GM19467 (cell line): Measurements from ENCODE around the gene EBP.
"Not testable (repeated sequence)": the region's sequence is repeated elsewhere in the genome, so short reads cannot be mapped to it uniquely, and the experiment has no call there.

Experiments
- ATAC-seq: cut with Tn5 transposase; IDR thresholded peaks from one replicate; pipeline ENCODE4 v1.9.1; 2021; ENCODE audit warnings: mild to moderate bottlenecking, moderate library complexity; ENCODE audit not compliant: unreplicated experiment

EBP gene

DNA sequence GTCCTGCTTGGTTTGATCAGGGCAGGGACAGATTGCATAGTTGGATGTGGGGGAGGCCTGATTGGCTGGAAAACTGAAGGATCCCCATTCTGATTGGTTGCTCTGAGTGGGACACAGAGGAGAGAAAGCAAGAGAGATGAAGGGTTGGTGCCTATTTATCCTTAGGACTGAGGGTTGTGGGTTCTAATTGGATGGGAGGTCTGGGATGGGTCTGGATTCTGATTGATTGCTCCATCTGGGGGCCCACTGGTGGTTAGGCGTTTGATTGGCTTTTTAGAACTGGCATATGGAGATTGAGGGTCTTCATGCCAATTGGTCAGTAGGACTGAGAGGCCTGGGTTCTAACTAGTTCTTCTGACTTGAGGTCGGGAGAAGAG lies 644 bp upstream of the EBP start:
- no peak for ATAC-seq

DNA sequence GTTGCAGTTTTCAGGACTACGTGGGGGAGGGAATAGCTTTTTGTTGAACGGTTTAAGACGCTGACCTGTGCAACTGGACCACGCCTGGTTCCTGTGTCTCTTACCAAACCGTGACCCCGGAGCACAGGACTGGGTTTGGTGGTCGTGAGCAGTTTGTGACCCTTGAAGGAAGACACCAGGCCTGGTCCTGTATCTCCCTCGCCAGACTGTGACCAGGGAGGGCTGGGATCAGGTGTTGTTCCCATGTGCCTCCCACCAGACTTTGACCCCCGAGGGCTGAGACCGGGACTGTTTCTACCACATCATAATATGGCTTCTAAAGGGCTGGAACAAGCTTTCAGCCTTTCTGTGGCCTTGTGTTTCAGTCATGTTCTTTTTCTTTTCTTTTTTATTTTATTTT lies 683 bp downstream of the EBP start:
- no peak for ATAC-seq

DNA sequence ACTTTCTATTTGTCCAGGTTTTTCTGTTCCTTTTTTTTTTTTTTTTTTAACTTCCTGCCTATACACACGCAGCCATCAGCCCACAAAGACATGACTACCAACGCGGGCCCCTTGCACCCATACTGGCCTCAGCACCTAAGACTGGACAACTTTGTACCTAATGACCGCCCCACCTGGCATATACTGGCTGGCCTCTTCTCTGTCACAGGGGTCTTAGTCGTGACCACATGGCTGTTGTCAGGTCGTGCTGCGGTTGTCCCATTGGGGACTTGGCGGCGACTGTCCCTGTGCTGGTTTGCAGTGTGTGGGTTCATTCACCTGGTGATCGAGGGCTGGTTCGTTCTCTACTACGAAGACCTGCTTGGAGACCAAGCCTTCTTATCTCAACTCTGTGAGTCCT lies 2.1 kb downstream of the EBP start:
- no peak for ATAC-seq

- ATAC-seq, result not testable (repeated sequence)
These were observed 4.2 kb downstream of the EBP start for GRCh38 chrX:48525853-48526252.

DNA sequence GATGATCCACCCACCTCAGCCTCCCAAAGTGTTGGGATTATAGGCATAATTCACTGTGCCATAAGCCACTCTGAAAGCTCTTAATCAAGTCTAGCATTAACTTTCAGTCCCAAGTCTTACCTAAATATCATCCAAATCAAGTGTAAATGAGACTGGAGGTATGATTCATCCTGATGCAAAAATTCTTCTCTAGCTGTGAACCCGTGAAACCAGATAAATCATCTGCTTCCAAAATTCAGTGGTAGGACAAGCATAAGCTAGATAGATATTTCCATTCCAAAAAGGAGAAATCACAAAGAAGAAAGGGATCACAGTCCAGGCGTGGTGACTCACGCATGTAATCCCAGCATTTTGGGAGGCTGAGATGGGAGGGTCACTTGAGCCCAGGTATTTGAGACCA lies 9.1 kb downstream of the EBP start:
- ATAC-seq, result no peak

DNA sequence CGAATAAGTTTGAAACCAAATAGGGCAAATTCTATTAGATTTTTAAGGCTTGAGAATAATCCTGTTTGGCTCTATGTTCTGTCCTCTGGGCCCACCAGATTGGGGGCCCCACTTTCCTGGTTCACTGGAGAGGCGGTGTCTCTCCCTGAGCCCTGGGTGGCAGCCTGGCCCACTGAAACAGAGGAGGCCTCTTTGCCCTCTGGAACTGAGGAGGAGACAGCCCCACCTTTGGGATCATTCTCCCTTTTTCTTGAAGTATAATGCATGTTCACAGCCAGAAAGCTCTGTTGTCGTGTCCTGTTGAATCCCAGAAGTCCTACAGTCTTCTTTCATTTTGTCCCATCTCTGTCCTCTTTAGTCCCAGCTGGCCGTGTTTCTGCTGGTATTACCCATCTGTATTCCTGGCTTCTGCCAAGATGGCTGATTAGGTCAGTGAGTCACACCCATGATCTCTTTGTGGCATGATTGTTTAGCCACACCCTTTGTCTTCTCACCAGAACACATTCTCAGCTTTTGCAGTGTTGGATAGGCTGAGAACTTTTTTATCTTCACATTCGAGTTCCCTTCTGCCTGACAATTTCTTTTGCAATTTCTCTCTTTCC lies 9.9 kb downstream of the EBP start:
- no peak for ATAC-seq

GRCh38 chrX:48532161-48532560 lies 10.6 kb downstream of the EBP start:
- ATAC-seq, result no peak

DNA sequence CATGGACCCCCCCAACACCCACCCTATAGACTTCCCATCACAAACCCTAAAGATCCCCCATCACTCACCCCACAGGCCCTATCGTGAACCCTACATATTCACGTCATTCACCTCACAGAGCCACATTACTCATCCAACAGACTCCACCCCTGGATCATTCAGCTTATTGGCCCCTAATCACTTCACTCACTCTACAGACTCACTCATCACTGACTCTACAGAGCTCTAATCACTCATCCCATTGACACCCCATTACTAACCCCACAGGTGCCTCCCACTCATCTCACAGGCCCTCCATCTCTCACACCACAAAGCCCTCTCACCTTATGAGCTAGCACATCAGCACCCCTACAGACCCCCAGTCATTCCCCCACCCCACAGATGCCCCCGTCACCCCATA lies 11.6 kb downstream of the EBP start:
- no peak for ATAC-seq

DNA sequence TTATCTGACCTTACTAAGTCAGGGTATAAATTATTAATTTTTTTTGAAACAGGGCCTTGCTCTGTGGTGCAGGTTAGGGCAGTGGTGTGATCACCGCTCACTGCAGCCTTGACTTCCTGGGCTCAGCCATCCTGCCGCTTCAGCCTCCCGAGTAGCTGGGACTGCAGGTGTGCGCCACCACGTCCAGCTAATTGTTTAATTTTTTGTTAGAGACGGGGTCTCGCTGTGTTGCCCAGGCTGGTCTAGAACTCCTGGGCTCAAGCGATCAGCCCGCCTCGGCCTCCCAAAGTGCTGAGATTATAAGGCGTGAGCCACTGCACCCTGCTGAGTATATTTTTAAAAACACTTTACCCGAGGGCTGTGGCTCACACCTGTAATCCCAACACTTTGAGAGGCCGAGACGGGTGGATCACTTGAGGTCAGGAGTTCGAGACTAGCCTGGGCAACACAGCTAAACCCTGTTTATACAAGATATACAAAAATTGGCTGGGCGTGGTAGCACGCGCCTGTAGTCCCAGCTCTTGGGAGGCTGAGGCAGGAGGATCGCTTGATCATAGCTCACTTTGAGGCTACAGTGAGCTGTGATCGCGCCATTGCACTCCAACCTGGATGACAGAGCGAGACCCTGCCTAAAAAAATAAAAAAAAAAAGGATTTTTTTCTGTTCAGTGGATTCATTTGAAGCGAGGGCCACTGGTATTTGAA lies 17.2 kb downstream of the EBP start:
- no peak for ATAC-seq

- ATAC-seq, result peak; percentile 71
These were observed 17.9 kb downstream of the EBP start, which contains the start of gene TBC1D25 for GRCh38 chrX:48539345-48540027. TSS of gene TBC1D25 (plus strand) at chrX:48539714. CDS start at chrX:48539798, 84 bp downstream.

DNA sequence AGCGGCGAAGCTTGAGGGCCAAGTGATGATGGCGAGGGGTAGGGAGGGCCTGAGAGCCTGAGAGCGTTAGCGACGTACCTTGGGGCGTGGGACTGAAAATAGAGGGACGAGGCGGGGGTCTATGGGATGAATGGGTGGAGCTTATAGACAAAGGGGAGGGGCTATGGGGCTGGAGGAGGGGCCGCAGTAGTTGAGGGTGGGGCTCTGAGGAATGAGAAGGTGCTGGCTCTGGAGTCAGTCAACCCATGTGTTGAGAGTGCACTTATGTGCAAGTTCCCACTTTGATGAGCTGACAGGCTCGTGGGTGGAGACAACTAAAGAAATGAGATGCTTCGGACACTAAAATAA lies 18.4 kb downstream of the EBP start:
- ATAC-seq, result peak; percentile 31

- no peak for ATAC-seq
These were observed 18.9 kb downstream of the EBP start for GRCh38 chrX:48540480-48540879.

DNA sequence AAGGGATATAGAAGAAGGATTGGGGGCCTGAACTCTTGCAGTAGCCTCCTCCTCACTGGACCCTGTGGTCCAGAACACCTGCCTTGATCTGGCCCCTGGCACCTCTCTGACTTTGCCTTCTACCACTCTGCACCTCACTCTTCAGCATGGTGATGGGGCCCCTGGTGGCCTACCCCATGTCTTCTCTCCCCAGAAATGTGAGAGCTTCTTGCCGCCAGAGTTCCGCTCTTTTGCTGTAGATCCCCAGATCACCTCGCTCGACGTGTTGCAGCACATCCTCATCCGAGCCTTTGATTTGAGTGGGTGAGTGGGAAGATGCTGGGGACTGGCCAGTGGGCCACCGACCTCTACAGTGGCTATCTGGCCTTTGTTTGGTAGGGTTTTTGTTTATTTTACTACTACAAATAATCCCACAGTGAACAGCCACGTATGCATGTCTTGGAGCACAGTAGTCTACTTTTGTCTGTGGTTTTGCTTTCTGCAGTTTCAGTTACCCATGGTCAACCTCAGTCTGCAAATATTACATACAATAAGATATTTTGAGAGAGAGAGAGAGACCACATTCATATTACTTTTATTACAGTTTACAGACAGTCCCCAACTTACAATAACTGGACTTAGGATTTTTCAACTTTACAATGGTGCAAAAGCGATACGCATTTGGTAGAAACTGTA lies 19.7 kb downstream of the EBP start:
- ATAC-seq, result no peak

GRCh38 chrX:48548871-48549270 lies 27.3 kb downstream of the EBP start:
- no peak for ATAC-seq

- ATAC-seq, result not testable (repeated sequence)
These were observed 34.2 kb downstream of the EBP start for GRCh38 chrX:48555731-48556325.

DNA sequence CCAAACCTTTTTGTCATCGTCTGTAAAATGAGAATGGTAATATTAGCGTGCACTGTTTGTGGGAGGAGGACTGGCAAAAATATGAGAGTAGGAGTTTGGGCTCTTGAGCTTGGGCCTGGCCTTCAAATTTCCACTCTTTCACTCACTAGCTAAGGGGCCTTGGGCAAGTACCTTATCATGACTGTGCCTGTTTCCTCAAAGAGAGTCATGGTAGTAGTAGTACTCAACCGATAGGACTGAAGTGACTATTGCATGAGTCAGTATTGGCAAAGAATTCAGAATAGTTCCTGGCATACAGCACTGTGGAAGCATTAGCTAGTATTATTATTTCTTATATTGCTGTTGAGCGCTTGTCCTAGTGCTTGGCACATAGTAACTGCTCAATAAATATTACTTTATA lies 36.7 kb downstream of the EBP start:
- ATAC-seq, result no peak

GRCh38 chrX:48559636-48560035 lies 38.0 kb downstream of the EBP start:
- ATAC-seq, result no peak

- ATAC-seq, result no peak
These were observed 38.4 kb downstream of the EBP start for GRCh38 chrX:48560056-48560455.

- ATAC-seq, result no peak
These were observed 39.1 kb downstream of the EBP start for GRCh38 chrX:48560681-48561080.

DNA sequence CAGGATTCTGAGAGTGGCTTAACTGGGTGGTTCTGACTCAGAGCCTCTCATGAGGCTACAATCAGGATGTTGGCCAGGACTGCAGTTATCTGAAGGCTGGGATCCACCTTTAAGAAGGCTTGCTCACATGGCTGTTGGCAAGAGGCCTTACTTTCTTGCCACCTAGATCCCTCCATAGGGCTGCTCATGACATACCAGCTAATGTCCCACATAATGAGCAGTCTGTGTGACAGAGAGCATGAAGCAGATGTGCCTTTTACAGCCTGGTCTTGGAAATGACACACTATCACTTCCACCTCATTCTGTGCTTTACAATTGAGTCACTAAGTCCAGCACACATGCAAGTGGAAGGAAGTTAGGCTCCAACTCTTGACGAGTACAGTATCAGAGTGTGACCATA lies 48.4 kb downstream of the EBP start:
- no peak for ATAC-seq

- peak; percentile 3 for ATAC-seq
These were observed 52.2 kb downstream of the EBP start for GRCh38 chrX:48573690-48574269.
